ENCODE measurements around the gene IER3IP1. TPM values are rescaled to one million over a fixed set of nuclear protein-coding genes. Genes with fewer than 3 reads are reported as not detected.

The IER3IP1 gene
- total and polyA plus RNA-seq, 11 donors, result 6.9 to 21.9 (median 10.5) TPM

DNA sequence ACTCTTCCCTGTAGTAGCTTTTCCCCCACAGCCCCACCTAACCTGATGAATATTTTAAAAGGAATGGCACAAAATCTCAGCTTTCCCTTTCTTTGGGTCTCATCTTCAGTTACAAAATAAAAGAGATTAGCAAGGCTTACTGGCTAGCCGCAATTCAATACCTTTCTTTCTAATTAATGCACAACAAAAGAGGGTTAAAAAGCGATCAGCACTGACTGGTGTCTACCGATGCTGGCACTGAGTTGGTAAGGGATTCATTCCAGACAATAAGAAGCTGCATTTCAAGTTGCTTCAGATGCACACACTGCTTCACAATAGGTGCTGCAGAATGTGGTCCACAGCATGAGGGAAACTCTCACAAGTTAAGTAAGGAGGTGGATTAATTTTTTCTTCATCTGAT lies 67.8 kb downstream of the IER3IP1 start:
- 87 to 92% (median 89%) methylated on average over 3 of the region's 3 CpGs for WGBS, 4 donors
- H3K27ac ChIP-seq, result no peak overlapping the region
- DNase-seq (no peak), ATAC-seq (no peak)
- no peaks in the 10 kb centered on the region for H3K9me3 ChIP-seq
- TF ChIP-seq CTCF (IDR thresholded peaks at IDR 0.05), result no peak
- TF ChIP-seq POLR2A (IDR thresholded peaks at IDR 0.05), result no peak
- H3K27me3 ChIP-seq, result no peaks in the 10 kb centered on the region
- no peaks in the 10 kb centered on the region for H3K4me1 ChIP-seq
- intact Hi-C loops (cut with DNase I), result loop anchor here in 2 of 10 donors (10.0 kb wide), 2 partner anchors 636 to 646 kb away; no protein-coding TSS in a partner anchor
- no peak overlapping the region for H3K4me3 ChIP-seq
- H3K36me3 ChIP-seq, result peaks cover 0 to 100% (median 86%) of the 10 kb centered on the region in 9 donors

Other genes with a start within 250 kb of the IER3IP1 start
- not detected for gene ELOA2, start 140.7 kb downstream of the IER3IP1 start, total RNA-seq
- gene ELOA2, start 140.7 kb downstream of the IER3IP1 start, polyA plus RNA-seq, result not detected
- 10 to 100 TPM; 16.8 to 50.8 (median 40.6) TPM for gene HDHD2, start 25.9 kb downstream of the IER3IP1 start, total RNA-seq
- 10 to 100 TPM; 15.8 to 28.7 TPM for gene HDHD2, start 25.9 kb downstream of the IER3IP1 start, polyA plus RNA-seq
- not detected for gene SKOR2, start 75.3 kb upstream of the IER3IP1 start, total RNA-seq
- gene SKOR2, start 75.3 kb upstream of the IER3IP1 start, polyA plus RNA-seq, result not detected